Measurements from ENCODE around the gene GCHFR.
A peak's percentile ranks its signal among the peaks of the same experiment; 100 is the strongest.

The GCHFR gene

DNA sequence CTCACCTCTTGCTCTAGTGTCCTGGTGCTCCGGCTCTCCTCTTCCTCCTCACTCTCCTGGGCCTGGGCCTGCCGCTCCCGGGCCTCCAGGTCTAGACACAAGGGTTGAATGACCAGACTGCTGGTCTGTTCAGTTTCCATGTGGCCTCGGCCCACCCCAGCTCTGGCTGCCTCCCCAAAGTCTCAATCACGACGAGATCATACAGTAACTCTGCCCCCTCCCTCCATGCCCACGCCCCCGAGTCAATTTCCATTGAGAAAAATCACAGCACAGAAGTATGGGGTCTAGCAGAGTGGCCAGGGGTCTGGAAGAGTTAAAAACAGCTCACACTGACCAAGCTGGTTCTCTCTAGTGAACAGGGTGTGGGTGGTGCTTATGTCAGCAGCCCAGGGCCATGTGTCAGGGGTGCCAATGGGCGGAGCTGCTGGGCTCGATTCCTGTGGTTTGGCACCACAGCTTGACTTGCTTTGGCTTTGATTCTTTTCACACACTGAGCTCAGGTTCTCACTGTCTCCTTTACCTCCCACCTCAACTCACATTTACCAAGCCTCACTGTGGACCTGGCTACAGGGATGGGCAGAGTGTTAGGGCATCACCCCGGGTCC lies 12.8 kb downstream of the GCHFR start:
- DNase-seq (ENCODE audit: low read depth): no peak
- H3K4me3 ChIP-seq (ENCODE audit: low read depth, low read length): no peak overlapping the region
- TF ChIP-seq CTCF (IDR thresholded peaks at IDR 0.05; ENCODE audit: low read depth, low read length, missing control alignments): no peak

GRCh38 chr15:40782609-40783227 lies 18.9 kb downstream of the GCHFR start:
- peak; percentile 94 for TF ChIP-seq CTCF (IDR thresholded peaks at IDR 0.05; ENCODE audit: low read depth, low read length, missing control alignments)
- DNase-seq (ENCODE audit: low read depth): no peak
- H3K4me3 ChIP-seq (ENCODE audit: low read depth, low read length): no peak overlapping the region

GRCh38 chr15:40785164-40785563 lies 21.3 kb downstream of the GCHFR start:
- no peak for TF ChIP-seq CTCF (IDR thresholded peaks at IDR 0.05; ENCODE audit: low read depth, low read length, missing control alignments)
- DNase-seq (ENCODE audit: low read depth): no peak

GRCh38 chr15:40785814-40786213 lies 21.9 kb downstream of the GCHFR start:
- no peak for TF ChIP-seq CTCF (IDR thresholded peaks at IDR 0.05; ENCODE audit: low read depth, low read length, missing control alignments)
- DNase-seq (ENCODE audit: low read depth): no peak
- no peak overlapping the region for H3K4me3 ChIP-seq (ENCODE audit: low read depth, low read length)

More at GRCh38 chr15:40785164-40785563, 21.3 kb downstream of the GCHFR start:
- no peak overlapping the region for H3K4me3 ChIP-seq (ENCODE audit: low read depth, low read length)

GRCh38 chr15:40787344-40787841 lies 23.5 kb downstream of the GCHFR start:
- no peak for TF ChIP-seq CTCF (IDR thresholded peaks at IDR 0.05; ENCODE audit: low read depth, low read length, missing control alignments)
- no peak overlapping the region for H3K4me3 ChIP-seq (ENCODE audit: low read depth, low read length)
- no peak for DNase-seq (ENCODE audit: low read depth)

GRCh38 chr15:40787991-40788390 lies 24.1 kb downstream of the GCHFR start:
- DNase-seq (ENCODE audit: low read depth): no peak

More at GRCh38 chr15:40787991-40788390, 24.1 kb downstream of the GCHFR start:
- H3K4me3 ChIP-seq (ENCODE audit: low read depth, low read length): no peak overlapping the region
- no peak for TF ChIP-seq CTCF (IDR thresholded peaks at IDR 0.05; ENCODE audit: low read depth, low read length, missing control alignments)

All from GM12864 (cell line).